PC-3 (cell line): ENCODE results near the gene PLEKHO1.

Experiments
- EZH2 ChIP-seq: fragments of 300-600 bp; sonication (generic); IDR thresholded peaks from one replicate; pipeline ENCODE4 v1.6.1; 2017; ENCODE audit warnings: antibody characterized with exemption, mild to moderate bottlenecking, low read length; ENCODE audit not compliant: unreplicated experiment
- TF ChIP-seq, protein P1 (sequence below): fragments of 300-600 bp; sonication (generic); conservative IDR thresholded peaks from 2 replicates; pipeline ENCODE4 v1.5.1; 2017; ENCODE audit warnings: antibody characterized with exemption, low read depth, mild to moderate bottlenecking, low read length

DNA sequence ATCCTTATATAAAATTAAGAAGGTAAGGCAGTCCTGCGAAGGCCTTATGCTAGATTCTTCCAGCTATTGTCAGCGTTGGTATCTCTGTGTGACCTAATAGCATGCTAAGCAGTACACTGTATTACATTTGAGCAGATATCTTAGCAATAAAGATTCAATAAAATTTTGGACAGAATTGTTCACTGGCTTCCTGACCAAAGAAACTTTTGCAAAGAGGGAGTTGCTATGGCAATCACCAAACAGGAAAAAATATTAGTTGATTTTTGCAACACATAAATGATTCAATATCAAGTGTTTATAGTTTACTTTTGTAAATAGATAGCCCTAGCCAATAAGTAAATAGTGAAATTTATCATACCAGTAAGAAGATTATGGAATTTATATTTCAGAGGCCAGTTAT, 31.0 kb upstream of the PLEKHO1 start:
- TF ChIP-seq, protein P1, sequence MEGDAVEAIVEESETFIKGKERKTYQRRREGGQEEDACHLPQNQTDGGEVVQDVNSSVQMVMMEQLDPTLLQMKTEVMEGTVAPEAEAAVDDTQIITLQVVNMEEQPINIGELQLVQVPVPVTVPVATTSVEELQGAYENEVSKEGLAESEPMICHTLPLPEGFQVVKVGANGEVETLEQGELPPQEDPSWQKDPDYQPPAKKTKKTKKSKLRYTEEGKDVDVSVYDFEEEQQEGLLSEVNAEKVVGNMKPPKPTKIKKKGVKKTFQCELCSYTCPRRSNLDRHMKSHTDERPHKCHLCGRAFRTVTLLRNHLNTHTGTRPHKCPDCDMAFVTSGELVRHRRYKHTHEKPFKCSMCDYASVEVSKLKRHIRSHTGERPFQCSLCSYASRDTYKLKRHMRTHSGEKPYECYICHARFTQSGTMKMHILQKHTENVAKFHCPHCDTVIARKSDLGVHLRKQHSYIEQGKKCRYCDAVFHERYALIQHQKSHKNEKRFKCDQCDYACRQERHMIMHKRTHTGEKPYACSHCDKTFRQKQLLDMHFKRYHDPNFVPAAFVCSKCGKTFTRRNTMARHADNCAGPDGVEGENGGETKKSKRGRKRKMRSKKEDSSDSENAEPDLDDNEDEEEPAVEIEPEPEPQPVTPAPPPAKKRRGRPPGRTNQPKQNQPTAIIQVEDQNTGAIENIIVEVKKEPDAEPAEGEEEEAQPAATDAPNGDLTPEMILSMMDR, result no peak
- no peak for TF ChIP-seq EZH2
